ENCODE measurements around the gene CRNKL1.

CRNKL1 gene

GRCh38 chr20:20060234-20060998 is 8.2 kb upstream of the CRNKL1 start:
- peak; percentile 79 to 92 for DNase-seq

GRCh38 chr20:20051767-20052073 is 546 bp downstream of the CRNKL1 start:
- DNase-seq: no peak

GRCh38 chr20:20039752-20040387 is 12.4 kb downstream of the CRNKL1 start:
- no peak for DNase-seq

- no peak for DNase-seq
Measured at GRCh38 chr20:20038586-20038985, 13.7 kb downstream of the CRNKL1 start.

- no peak for DNase-seq
Measured at GRCh38 chr20:20037960-20038359, 14.3 kb downstream of the CRNKL1 start.

GRCh38 chr20:20036756-20037155 is 15.5 kb downstream of the CRNKL1 start:
- DNase-seq: peak; percentile 54 to 68

- no peak for DNase-seq
Measured at GRCh38 chr20:20034486-20034885, 17.8 kb downstream of the CRNKL1 start.

GRCh38 chr20:20031790-20032189 is 20.5 kb downstream of the CRNKL1 start:
- DNase-seq: no peak

GRCh38 chr20:20027284-20027683 is 25.0 kb downstream of the CRNKL1 start:
- DNase-seq: no peak

GRCh38 chr20:20024942-20025341 is 27.3 kb downstream of the CRNKL1 start:
- DNase-seq: no peak

GRCh38 chr20:20023395-20023794 is 28.9 kb downstream of the CRNKL1 start:
- no peak for DNase-seq

GRCh38 chr20:20022498-20022897 is 29.8 kb downstream of the CRNKL1 start:
- DNase-seq: no peak

GRCh38 chr20:20021835-20022234 is 30.4 kb downstream of the CRNKL1 start:
- DNase-seq: no peak

- no peak for DNase-seq
Measured at GRCh38 chr20:20020908-20021307, 31.4 kb downstream of the CRNKL1 start.

GRCh38 chr20:20019123-20019522 is 33.1 kb downstream of the CRNKL1 start:
- DNase-seq: no peak

GRCh38 chr20:20018366-20018765 is 33.9 kb downstream of the CRNKL1 start:
- no peak for DNase-seq

GRCh38 chr20:20017844-20018185 is 34.5 kb downstream of the CRNKL1 start:
- peak; percentile 16 to 36 for DNase-seq

- DNase-seq: peak; percentile 88 to 95
Measured at GRCh38 chr20:20017001-20017843, 35.0 kb downstream of the CRNKL1 start, which contains the start of gene NAA20. TSS of gene NAA20 (plus strand) at chr20:20017362. CDS start at chr20:20017397, 35 bp downstream.

- DNase-seq: peak in 1 of 2 experiments; percentile 17
Measured at GRCh38 chr20:20014659-20015058, 37.6 kb downstream of the CRNKL1 start.

GRCh38 chr20:20012541-20012940 is 39.7 kb downstream of the CRNKL1 start:
- no peak for DNase-seq

- DNase-seq: no peak
Measured at GRCh38 chr20:20010639-20011500, 41.4 kb downstream of the CRNKL1 start.

- no peak for DNase-seq
Measured at GRCh38 chr20:20009784-20010253, 42.4 kb downstream of the CRNKL1 start.

- DNase-seq: no peak
Measured at GRCh38 chr20:20005342-20005741, 46.9 kb downstream of the CRNKL1 start.
